OCI-LY3 (cell line): Measurements from ENCODE around the gene DCTD.

Source experiments
- H2AFZ ChIP-seq: fragments of 200-600, 300-600 bp; shearing (Covaris generic); 2 replicates; pipeline ENCODE4 v1.6.0; 2014; ENCODE audit warnings: antibody characterized with exemption, low read depth, low read length
- H3K27ac ChIP-seq: fragments of 200-600, 300-600 bp; sonication (generic); 2 replicates; pipeline ENCODE4 v1.5.1; 2014; ENCODE audit warnings: mild to moderate bottlenecking, low read length, moderate library complexity, mixed read lengths
- H3K27me3 ChIP-seq: fragments of 200-600, 300-600 bp; sonication (generic); 2 replicates; pipeline ENCODE4 v1.6.1; 2014; ENCODE audit warnings: low read depth, low read length, mixed read lengths
- H3K36me3 ChIP-seq: fragments of 200-600, 300-600 bp; sonication (generic); replicated peaks from 2 replicates; pipeline ENCODE3; 2014; ENCODE audit warnings: low read depth, low read length, mixed read lengths
- H3K4me1 ChIP-seq: fragments of 300-600, 200-600 bp; sonication (generic); 2 replicates; pipeline ENCODE4 v1.6.1; 2014; ENCODE audit warnings: low read length, mixed read lengths
- H3K4me2 ChIP-seq: fragments of 200-600, 300-600 bp; sonication (generic); 2 replicates; pipeline ENCODE4 v1.6.1; 2014; ENCODE audit warnings: low read length, mixed read lengths
- H3K4me3 ChIP-seq: fragments of 300-600, 200-600 bp; sonication (generic); 2 replicates; pipeline ENCODE4 v1.5.1; 2014; ENCODE audit warnings: antibody characterized with exemption, mild to moderate bottlenecking, low read length, moderate library complexity
- H3K79me2 ChIP-seq: fragments of 300-600, 200-600 bp; shearing (Covaris generic); 2 replicates; pipeline ENCODE4 v1.6.1; 2014; ENCODE audit warnings: mild to moderate bottlenecking, low read length, mixed read lengths
- H3K9ac ChIP-seq: fragments of 300-600, 200-600 bp; shearing (Covaris generic); 2 replicates; pipeline ENCODE4 v1.6.0; 2014; ENCODE audit warnings: mild to moderate bottlenecking, low read length, moderate library complexity
- H3K9me3 ChIP-seq: fragments of 200-600, 300-600 bp; shearing (Covaris generic); 2 replicates; pipeline ENCODE4 v1.6.1; 2014; ENCODE audit warnings: low read length, mixed read lengths; ENCODE audit not compliant: insufficient read depth
- H4K20me1 ChIP-seq: fragments of 200-600, 300-600 bp; sonication (generic); 2 replicates; pipeline ENCODE4 v1.6.1; 2016; ENCODE audit warnings: low read length, mixed read lengths; ENCODE audit not compliant: insufficient read depth
- CTCF ChIP-seq: fragments of 200-600, 300-600 bp; sonication (generic); IDR thresholded peaks from 2 replicates; pipeline ENCODE4 v1.5.1; 2014; ENCODE audit warnings: antibody characterized with exemption, low read length, low read depth
- EZH2phosphoT487 ChIP-seq: fragments of 200-600 bp; shearing (Covaris generic); IDR thresholded peaks from 2 replicates; pipeline ENCODE4 v1.6.1; 2018; ENCODE audit warnings: antibody characterized with exemption, mixed run types, low read depth

The DCTD gene

DNA sequence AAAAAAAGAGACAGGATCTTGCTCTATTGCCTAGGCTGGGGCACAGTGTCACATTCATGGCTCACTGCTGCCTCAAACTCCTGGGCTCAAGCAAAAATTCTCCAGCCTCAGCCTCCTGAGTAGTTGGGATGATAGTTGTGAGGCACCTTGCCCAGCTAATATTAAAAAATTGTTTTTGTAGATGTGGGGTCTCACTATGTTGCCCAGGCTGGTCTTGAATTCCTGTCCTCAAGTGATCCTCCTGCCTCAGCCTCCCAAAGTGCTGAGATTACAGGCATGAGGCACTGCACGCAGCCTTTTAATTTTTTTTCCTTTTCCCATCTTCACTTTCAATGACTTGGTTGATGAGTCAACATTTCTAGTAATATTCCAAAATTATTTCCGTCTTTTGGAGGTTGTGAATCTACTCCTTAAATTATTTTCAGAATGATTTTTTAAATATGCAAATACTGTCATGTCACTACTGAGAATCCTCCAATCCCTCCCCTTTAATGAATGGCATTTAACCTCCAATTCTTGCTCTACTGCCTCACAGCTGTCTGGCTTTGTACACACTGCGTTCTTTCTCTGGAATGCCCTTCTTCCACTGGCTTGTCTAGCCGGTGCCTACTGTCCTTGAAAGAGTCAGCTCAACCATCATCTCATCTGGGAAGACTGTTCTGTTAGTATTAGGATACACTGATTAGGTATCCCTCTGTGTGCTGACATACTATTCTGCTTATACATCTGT, 27.5 kb upstream of the DCTD start:
- no peak overlapping the region for H2AFZ ChIP-seq
- H3K36me3 ChIP-seq, result no peaks in the 10 kb centered on the region
- H3K27ac ChIP-seq, result no peak overlapping the region
- no peak overlapping the region for H3K4me3 ChIP-seq
- 0 out of 2 replicates have a peak, but pooled peaks cover 7% of the 10 kb centered on the region for H3K27me3 ChIP-seq
- H4K20me1 ChIP-seq, result no peaks in the 10 kb centered on the region
- no peak overlapping the region for H3K9ac ChIP-seq
- H3K4me2 ChIP-seq, result no peak overlapping the region
- TF ChIP-seq CTCF, result no peak
- no peak for TF ChIP-seq EZH2phosphoT487
- H3K79me2 ChIP-seq, result no peaks in the 10 kb centered on the region
- no peaks in the 10 kb centered on the region for H3K9me3 ChIP-seq
- no peaks in the 10 kb centered on the region for H3K4me1 ChIP-seq

- Histone ChIP-seq H3K4me1 (peaks cover 18% of the 10 kb centered on the region), H3K79me2 (no peaks in the 10 kb centered on the region), H4K20me1 (no peaks in the 10 kb centered on the region), H3K9me3 (no peaks in the 10 kb centered on the region), H3K36me3 (no peaks in the 10 kb centered on the region), H3K9ac (no peak overlapping the region), H2AFZ (no peak overlapping the region), H3K27ac (no peak overlapping the region), H3K4me3 (no peak overlapping the region), H3K27me3 (0 out of 2 replicates have a peak, but pooled peaks cover 7% of the 10 kb centered on the region), H3K4me2 (no peak overlapping the region)
- TF ChIP-seq CTCF (no peak), EZH2phosphoT487 (no peak)
Measured at GRCh38 chr4:182939680-182940079, 22.5 kb upstream of the DCTD start.

DNA sequence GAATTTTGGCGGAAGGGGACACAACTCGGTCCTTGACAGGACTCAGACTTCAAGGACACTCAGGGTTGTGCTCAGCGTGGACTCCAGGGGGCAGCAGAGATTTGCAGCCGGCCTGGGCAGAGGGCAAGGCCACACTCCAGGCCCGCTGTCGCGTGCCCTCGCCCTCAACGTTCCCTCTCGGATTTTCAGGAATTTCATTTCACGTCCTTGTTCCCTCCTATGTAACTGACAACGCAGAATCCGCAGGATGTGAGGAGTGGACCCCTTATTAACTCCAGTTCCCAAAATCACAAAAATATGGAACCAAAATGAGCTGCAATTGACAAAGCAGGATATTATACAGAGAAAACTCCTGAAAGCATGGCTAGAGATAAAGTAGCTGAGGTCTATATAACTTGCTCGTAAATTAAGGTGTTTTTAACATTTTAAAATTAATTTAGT, 21.0 kb upstream of the DCTD start:
- H3K4me1 ChIP-seq, result peaks cover 18% of the 10 kb centered on the region
- no peaks in the 10 kb centered on the region for H3K79me2 ChIP-seq
- no peaks in the 10 kb centered on the region for H3K36me3 ChIP-seq
- H3K27ac ChIP-seq, result 0 out of 2 replicates have a peak overlapping the region, but pooled peaks have one; percentile 10
- H2AFZ ChIP-seq, result peak overlapping the region; percentile 100
- H3K9me3 ChIP-seq, result no peaks in the 10 kb centered on the region
- peak overlapping the region; percentile 52 for H3K4me3 ChIP-seq
- H3K27me3 ChIP-seq, result 0 out of 2 replicates have a peak, but pooled peaks cover 7% of the 10 kb centered on the region
- no peak for TF ChIP-seq EZH2phosphoT487
- peak; percentile 97 for TF ChIP-seq CTCF
- H3K4me2 ChIP-seq, result peak overlapping the region; percentile 73
- H4K20me1 ChIP-seq, result no peaks in the 10 kb centered on the region
- peak overlapping the region; percentile 39; the same call in 1 of the 2 replicates for H3K9ac ChIP-seq

GRCh38 chr4:182937268-182938204, 20.4 kb upstream of the DCTD start:
- H3K79me2 ChIP-seq, result no peaks in the 10 kb centered on the region
- peak overlapping the region; percentile 26; the same call in 1 of the 2 replicates for H3K9ac ChIP-seq
- H3K27ac ChIP-seq, result peak overlapping the region; percentile 10; the same call in 1 of the 2 replicates
- no peaks in the 10 kb centered on the region for H3K36me3 ChIP-seq
- peak overlapping the region; percentile 100 for H2AFZ ChIP-seq
- peaks cover 18% of the 10 kb centered on the region for H3K4me1 ChIP-seq
- H3K9me3 ChIP-seq, result no peaks in the 10 kb centered on the region
- H4K20me1 ChIP-seq, result no peaks in the 10 kb centered on the region
- peak overlapping the region; percentile 73 for H3K4me2 ChIP-seq
- peak overlapping the region; percentile 52 for H3K4me3 ChIP-seq
- 0 out of 2 replicates have a peak, but pooled peaks cover 11% of the 10 kb centered on the region for H3K27me3 ChIP-seq
- no peak for TF ChIP-seq EZH2phosphoT487
- TF ChIP-seq CTCF, result no peak
